ENCODE measurements around the gene CH25H. TPM values are rescaled to one million over a fixed set of nuclear protein-coding genes. Genes with fewer than 3 reads are reported as not detected.

Gene CH25H
- total RNA-seq, 2 donors from 2014 or later, result 0.98 to 1.8 TPM

GRCh38 chr10:89216056-89216455 lies 8.9 kb upstream of the CH25H start:
- Histone ChIP-seq H3K27me3 (no peaks in the 10 kb centered on the region), H3K4me1 (peaks cover 0 to 6% of the 10 kb centered on the region in 2 donors), H3K27ac (no peak overlapping the region), H3K36me3 (no peaks in the 10 kb centered on the region), H3K4me3 (no peak overlapping the region), H3K9me3 (no peaks in the 10 kb centered on the region)
- no peak for TF ChIP-seq CTCF (IDR thresholded peaks at IDR 0.05)
- no peak for DNase-seq (ENCODE audit: low spot score)

DNA sequence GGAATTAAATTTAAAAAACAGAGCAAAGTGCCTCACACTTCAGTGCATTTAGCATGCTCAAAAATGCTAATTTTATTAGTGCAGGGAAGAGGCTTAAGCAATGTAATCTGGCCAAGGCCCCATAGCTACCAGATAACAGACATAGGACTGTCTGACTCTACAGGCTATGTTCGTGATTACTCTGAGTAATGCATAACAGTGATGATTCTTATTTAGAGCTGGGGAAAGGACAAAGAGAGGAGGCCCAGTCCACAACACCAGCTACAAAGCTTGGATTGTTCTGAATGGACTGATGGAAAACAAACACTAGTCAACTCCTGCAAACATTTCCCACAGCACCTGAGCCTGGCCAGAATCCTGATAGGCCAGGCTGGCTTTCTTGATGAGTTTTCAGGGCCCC lies 8.4 kb upstream of the CH25H start:
- H3K4me3 ChIP-seq, result no peak overlapping the region
- H3K27ac ChIP-seq, result no peak overlapping the region
- H3K4me1 ChIP-seq, result peaks cover 0 to 6% of the 10 kb centered on the region in 2 donors
- no peaks in the 10 kb centered on the region for H3K36me3 ChIP-seq
- DNase-seq (ENCODE audit: low spot score), result no peak
- no peak for TF ChIP-seq CTCF (IDR thresholded peaks at IDR 0.05)
- H3K27me3 ChIP-seq, result no peaks in the 10 kb centered on the region
- no peaks in the 10 kb centered on the region for H3K9me3 ChIP-seq

DNA sequence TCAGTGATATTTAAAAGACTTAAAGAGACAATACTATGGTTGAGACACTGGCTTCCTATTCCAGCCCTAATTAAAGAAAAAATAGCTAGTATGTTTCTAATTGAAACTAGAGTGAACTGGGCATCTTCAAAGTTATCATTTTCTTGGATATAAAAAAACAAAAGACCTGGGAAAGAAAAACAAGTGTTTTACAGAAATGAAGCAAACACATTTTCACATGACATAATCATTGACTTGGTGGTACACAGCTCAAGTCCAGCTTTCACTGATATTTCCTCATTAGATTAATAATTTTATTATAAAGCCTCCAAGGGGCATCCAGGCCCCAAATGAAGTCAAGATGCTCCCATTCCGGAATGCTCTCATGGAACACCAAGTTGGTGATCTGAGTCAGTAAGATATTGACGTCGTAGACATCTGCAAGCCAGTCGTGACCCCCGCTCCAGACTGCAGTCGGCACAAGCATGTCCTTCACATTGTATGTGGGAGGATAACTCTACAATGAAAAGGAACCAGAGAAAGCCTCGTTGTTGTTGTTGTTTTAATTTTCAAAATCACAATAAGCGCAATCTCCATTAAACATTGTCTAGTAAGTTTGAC lies 7.5 kb upstream of the CH25H start:
- TF ChIP-seq CTCF (IDR thresholded peaks at IDR 0.05), result no peak
- Histone ChIP-seq H3K27me3 (no peaks in the 10 kb centered on the region), H3K36me3 (no peaks in the 10 kb centered on the region), H3K4me3 (no peak overlapping the region), H3K4me1 (peaks cover 0 to 6% of the 10 kb centered on the region in 2 donors), H3K9me3 (no peaks in the 10 kb centered on the region), H3K27ac (no peak overlapping the region)
- DNase-seq (ENCODE audit: low spot score), result no peak

- Histone ChIP-seq H3K27me3 (no peaks in the 10 kb centered on the region), H3K27ac (no peak overlapping the region), H3K9me3 (no peaks in the 10 kb centered on the region), H3K4me1 (peaks cover 0 to 7% of the 10 kb centered on the region in 2 donors), H3K36me3 (no peaks in the 10 kb centered on the region), H3K4me3 (no peak overlapping the region)
- peak; percentile 33 to 77 for TF ChIP-seq CTCF (IDR thresholded peaks at IDR 0.05)
- DNase-seq (ENCODE audit: low spot score), result no peak
Measured at GRCh38 chr10:89213191-89213808, 6.2 kb upstream of the CH25H start.

GRCh38 chr10:89210794-89211425 lies 3.8 kb upstream of the CH25H start:
- peaks cover 0 to 17% of the 10 kb centered on the region in 2 donors for H3K4me1 ChIP-seq
- H3K4me3 ChIP-seq, result no peak overlapping the region
- no peaks in the 10 kb centered on the region for H3K36me3 ChIP-seq
- no peaks in the 10 kb centered on the region for H3K27me3 ChIP-seq
- no peaks in the 10 kb centered on the region for H3K9me3 ChIP-seq
- no peak for DNase-seq (ENCODE audit: low spot score)
- no peak overlapping the region for H3K27ac ChIP-seq
- TF ChIP-seq CTCF (IDR thresholded peaks at IDR 0.05), result no peak

All from right atrium auricular region (tissue), 2 donors.